HG02571 (cell line): ENCODE measurements around the gene MRGPRE.

Experiments used
- ATAC-seq: cut with Tn5 transposase; IDR thresholded peaks from one replicate; pipeline ENCODE4 v1.9.1; 2021; ENCODE audit warnings: mild to moderate bottlenecking, moderate library complexity; ENCODE audit not compliant: unreplicated experiment

MRGPRE gene

DNA sequence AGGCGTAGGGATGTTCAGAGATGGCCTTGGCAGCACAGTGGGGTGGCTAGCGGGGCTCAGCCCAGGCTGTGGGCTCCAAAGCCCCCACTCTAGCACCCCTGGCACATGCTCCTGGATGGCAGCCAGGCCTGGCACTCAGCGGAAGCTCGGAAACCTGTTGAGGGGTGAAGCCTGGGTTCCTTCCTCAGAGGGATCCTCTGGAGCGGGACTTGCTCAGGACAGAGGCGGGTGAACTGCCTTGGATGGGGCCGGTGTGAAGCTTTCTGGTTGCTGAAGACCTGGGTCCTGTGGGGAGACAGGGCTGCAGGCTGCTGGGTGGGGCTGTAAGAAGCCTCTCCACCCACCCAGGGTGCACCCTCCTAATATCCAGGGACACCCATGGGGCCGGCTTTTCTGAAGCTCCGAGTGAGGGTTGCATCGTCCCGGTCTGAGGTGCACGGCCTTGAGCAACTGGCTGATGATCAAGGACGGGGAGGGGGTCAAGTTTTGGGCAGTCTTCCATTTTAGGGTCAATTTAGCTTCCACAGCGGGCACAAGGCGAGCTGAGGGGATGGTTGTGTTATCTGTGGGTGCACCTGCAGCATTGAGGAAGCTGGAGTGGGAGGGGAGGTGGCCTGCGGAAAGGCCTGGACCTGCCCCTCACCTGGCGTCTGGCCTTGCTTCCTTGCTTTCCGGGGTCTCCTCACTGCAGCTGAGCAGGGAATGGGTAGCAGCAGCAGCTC is 5.2 kb downstream of the MRGPRE start:
- no peak for ATAC-seq

DNA sequence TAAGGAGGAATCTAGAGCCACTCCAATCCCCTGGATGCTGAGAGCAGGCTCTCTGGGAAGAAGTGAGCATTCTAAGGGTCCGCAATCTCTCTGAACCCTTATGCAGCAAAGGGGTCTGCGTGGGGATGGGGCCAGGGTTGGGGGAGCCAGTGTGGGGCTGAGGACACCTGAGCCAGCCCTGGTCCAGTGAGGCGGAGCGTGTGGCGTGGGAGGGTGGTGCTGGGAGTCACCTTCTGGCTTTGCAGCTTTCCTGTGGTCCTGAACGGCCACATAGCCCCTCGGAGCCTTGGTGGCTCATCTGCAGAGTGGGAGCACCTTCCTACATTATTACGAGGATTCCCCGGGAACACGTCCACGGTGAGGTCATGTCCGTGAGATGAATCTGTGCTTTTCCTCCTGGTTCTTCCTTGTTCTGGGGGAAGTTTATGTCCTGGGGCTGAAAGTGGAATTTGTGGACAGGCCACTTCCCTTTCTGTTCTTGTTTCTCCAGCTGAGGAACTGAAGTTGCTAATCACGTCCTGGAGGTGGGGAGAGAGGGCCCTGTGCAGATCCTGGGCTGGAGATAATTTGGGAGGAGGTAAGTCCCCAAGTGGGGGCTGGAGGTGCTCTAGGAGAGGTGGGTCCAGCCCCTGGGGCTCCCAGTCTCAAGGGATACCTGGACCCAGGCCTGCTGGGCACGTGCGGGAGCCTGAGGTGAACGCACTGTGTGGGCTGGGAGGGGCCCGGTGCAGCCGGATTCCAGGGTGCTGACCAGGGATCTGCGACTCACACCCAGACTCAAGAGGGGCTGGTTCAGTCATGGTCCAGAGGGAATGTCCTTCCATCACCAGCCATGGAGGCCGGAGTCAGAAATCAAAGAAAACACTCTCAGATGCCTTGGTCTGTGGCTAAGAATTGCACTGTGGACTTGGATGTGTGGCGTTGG is 6.1 kb downstream of the MRGPRE start:
- ATAC-seq, result no peak

DNA sequence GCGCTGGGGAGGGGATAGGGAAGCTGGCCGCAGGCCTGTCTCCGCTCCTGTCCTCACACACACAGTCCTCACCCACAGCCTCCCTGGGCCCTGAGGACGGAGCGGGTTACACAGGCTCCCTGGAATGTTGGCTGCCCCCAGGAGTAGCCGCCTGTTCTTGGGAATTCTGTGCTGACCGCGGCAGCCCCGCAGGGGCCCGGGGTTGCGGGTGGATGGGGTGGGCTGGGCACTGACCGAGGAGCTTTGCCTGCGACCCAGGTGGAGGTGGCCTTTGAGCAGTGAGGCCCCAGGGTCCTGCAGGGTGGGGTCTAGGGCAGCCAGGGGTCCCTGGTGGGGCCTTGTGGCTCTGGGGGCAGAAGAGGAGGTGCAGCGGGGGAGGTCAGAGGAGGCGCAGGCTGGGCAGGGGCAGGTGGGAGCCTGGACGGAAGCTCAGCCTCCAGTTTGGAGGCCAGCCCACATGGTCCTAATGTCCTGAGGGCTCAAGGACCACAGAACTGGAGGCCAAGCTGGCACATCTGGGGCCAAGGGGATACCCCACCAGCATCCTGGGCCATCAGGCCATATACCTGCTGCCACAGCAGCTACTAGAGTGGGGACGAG is 7.0 kb downstream of the MRGPRE start:
- ATAC-seq, result no peak

DNA sequence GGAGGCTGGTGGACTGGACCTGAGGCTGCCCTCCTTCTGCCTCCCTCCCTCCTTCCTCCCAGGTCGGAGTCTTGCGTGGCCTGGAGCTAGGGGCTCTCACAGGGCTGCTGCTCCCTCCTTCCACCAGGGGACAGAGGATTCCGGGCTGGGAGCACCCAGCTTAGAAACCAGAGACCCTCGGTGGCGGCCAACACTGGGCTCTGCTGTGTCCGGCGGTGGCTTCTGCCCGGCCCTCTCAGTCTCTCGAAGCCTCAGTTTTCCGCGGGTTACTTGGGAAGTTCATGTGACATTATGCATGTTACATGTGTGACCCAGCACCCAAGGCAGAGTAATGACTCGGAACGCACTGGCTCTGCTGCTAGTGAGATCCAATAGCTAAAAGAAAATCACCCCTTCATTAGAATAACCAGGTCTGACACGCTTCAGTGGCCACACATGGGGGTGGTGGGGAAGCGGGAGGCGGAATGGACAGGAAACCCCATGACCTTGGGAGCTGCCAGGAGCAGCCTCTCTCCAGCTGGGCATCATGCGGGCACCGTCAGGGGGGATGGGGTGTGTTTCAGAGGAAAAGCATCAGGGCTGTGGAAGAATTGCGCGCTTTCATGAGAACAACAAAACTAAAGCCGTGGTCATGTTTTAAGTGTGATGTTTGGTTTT is 7.7 kb downstream of the MRGPRE start:
- no peak for ATAC-seq

DNA sequence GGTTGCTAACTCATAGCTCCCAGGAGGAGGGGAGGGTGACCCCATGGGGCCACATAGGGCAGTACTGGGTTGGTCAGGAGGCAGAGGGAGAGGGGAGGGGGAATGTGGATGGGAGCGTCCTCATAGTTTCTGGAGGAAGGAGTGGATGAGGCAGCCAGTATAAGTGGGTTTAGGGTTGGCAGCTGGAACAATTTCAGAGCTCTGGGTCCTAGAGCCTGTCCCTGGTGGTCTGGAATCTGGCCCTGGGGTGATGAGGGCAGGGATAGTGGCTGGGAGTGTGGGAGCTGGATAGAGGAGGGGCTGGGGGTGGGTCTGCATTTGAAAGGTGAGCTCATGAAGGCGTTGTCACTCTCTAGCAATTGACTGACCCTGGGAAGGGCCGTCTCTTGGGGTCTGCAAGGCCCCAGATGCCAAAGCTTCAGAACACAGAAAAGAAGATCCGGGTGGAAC is 8.3 kb downstream of the MRGPRE start:
- ATAC-seq, result no peak

DNA sequence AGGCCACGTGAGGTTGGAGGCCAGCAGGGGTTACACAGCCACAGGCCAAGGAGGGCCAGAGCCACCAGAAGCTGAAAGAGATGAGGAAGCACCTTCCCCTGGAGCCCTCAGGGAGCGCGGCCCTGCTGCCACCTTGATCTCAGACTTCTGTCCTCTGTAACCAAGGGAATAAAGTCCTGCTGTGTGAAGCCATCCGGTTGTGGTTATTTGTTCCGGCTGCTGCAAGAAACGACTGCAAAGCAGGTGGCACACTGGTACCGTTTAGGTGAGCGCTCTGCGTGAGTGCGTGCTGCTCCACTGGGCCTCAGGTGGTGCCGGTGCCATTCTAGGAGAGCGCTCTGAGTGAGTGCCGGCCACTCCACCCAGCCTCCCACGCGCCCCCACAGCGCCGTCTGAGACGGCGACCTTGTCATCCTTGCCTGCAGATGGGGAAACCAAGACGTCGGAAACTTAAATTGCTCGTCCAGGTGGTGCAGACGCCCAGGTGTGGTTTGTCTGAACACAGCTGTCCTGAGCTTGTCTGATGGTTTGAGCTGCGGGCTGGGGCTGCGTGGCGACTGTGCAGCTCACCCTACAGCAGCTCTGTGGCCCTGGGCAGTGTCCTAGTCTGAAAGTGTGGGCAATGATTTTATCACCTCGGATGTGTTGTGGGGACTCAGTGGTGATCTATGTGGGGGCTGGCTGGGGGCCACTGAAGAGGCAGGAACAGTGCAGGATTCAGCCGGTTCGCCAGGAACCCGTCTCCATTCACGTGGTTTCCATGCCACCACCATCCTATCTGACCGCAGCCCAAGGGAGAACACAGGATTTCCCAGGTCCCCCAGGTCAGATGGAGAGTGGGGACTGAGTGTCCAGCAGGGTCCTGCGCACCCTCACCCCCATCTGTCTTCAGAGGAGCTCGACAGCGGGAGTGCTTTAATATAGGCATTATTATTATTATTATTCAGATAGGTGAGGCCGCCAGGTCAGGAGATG is 9.0 kb downstream of the MRGPRE start:
- no peak for ATAC-seq

DNA sequence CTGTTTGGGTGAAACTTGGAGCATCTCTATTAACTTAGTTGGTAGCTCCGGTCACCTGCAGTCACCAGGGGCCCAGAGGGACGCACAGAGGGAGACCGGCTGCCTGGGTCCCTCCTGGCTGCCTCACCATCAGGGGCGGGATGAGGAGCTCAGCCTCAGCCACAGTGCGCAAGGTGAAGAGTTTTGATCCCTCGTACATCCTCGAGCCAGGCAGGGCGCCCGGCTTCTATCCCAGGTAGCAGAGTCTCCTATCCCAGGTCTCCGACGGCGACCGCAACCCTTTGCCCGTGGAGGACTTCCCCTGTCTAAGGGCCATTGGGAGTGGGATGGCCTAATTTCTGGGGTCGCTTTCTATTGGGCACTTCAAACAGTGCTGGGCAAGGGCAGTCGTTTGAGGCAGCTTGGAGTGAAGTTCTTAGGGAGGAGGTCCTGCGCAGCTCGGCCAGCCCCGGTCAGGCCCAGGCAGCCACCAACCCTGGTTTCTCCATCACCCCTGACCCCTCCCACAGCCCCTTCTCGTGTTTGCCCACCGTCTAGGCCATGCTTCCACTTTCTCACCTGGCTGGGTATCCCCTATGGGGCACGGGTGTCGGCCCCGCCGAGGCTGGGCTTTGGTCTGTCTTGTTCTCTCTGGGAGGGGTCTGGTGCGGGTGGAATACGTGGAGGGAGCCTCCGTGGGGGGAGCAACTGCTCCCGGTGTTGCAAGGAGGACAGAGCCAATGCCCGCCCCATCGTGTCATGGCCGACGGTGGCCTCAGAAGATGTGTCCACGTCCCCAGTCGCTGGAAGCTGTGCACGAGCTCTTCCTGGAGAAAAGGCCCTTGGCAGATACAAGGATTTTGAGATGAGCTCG is 10.0 kb downstream of the MRGPRE start:
- ATAC-seq, result no peak

DNA sequence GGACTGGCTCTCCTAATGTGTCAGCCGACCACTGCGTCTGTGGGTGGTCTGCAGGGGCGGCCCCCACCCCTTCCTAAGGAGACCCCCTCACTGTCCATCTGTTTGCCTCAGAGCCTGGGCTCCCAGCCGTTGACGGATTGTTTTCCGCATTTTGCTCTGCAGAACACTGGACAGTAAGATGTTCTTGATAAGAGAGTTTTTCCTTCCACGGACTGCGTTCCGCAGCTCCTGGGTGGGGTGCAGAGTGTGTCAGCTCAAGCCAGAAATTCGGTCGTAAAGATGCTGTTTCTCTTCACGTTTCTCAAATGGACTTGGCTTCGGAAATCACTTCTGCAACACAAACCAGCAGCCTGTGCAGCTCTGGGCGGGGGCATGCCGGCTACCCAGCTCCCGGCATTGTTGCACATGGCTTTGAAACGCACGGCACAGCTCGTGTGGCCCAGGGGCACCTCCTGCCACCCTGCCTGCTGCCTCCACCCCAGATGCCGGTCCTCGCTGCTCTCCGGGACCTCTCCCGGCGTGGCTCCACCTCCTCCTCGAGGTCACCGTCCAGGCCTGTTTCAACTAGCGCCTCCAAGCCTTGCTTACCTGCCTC is 10.7 kb downstream of the MRGPRE start:
- no peak for ATAC-seq

DNA sequence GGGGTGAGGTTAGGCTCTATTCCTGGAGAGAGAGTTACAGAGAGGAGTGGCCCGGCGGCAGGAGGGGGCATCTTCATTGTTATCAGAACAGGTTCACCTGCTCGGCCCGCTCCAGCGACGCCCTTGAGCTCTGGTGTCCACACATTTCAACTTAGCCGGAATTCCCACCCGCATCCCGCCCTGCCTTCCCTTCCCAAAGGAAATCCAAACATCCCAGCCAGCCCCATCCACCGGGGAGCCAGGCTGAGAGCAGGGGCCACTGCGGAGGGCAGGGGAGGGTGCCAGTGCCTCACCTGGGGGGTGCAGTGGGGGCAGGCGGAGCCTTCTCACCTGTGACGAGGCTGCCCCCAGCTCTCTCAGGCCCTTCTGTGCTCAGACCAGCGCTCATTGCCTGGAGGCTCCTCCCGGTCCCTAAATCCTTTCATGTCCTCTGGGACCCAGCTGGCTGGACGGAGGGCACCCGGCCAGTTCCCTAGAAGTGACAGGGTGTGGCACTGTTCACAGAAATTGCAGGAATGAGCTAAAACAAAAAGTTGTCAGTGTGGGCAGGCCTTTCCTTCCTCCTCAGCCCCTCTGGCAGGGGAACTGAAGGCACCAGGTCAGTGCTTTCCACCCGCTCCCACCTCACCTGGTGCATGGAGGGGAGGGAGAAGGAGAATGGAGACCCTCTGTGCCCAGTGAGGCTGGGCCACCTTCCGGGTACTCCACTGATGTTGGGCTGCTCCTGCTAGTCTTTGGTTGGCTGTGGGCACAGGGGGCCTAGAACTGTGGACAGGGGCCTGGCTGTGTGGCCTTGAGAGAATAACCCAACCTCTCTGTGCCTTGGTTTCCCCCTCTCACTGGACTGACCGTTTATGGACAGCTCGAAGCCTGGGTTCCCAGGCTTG is 11.5 kb downstream of the MRGPRE start:
- ATAC-seq, result no peak

DNA sequence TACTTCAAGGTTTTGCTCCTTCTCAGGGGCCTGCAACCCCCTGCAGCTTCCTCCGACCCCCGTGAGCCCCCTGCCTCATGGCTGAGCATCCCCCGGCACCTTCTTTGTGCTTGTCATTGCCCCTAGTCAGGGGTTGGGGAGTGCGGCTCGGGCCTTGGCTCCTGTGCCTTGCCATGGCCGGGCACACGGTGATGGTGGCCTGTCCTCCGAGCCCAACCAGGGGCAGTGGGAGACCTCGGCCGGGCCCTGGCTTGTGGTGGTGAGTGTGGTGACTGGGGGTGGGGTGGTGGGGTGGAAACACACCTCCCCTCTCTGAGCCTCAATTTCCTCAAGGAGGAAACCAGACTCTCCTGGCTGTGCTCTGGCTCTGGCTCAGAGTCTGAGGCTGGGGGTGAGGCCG is 12.1 kb downstream of the MRGPRE start:
- ATAC-seq, result no peak

DNA sequence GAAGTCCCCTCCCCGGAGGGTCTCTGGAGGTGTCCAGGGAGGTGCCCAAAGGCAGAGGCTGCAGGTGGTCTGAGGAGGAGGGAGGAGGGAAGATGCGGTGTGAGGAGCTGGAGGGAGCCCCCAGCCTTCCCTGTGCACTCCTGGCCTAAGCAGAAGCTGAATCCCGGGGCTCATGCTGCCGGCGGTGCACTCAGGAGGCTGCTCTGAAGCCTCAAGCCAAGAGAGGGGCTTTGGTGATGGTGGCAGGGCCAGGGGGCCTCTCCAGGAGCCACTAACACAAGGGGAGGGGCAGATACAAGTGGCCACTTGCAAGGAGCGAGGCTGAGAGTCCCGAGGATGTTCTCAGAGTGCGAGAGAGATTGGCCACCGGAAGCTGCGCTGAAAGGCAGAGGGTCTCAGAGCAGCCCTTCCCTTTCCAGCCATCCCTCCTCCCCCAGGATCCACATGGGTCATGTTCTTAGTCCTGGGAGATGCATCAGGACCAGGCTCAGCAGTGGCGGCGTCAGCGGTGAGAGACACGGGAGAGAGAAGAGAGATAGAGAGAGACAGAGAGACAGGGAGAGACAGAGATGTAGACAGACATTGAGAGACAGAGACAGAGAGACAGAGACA is 12.8 kb downstream of the MRGPRE start:
- no peak for ATAC-seq

DNA sequence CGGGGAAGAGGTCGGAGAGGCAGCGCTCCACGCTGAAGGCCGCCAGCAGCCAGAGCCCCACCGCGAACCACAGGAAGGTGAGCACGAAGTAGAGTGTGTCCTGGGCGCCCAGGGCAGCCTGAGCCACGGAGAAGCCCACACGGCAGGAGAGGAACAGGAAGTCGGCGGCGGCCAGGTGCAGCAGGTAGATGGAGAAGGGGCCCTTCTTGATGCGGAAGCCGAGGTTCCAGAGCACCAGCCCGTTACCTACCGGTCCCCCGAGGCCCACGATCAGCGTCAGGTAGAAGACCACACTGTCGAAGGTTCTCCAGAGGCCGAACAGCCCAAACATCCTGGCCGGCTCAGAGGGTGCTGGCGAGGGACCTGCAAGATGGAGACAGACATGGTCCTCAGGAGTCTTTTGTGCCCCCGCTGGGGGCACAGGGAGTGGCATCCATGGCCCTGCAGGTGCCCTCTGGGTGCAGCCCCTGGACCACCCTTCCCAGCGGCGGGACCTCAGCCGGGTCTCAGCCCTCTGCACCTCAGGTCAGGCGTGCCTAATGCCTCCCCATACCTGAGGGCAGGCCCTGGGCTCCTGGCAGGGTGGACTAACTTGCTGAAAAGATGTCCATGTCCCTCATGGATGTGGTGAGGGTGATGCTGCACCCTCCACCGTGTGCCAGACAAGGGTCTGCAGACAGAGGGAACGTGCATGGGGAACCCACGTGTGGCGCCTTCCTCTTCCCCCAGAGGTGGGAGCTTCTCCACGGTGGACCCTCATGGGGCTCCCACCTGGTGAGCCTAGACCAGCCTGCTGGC is 13.5 kb downstream of the MRGPRE start, which contains the start of gene MRGPRG:
TSS of gene MRGPRG (minus strand) at position 331 of the 798 bp plus-strand sequence. CDS start at position 331, 0 bp downstream.
- ATAC-seq, result no peak

DNA sequence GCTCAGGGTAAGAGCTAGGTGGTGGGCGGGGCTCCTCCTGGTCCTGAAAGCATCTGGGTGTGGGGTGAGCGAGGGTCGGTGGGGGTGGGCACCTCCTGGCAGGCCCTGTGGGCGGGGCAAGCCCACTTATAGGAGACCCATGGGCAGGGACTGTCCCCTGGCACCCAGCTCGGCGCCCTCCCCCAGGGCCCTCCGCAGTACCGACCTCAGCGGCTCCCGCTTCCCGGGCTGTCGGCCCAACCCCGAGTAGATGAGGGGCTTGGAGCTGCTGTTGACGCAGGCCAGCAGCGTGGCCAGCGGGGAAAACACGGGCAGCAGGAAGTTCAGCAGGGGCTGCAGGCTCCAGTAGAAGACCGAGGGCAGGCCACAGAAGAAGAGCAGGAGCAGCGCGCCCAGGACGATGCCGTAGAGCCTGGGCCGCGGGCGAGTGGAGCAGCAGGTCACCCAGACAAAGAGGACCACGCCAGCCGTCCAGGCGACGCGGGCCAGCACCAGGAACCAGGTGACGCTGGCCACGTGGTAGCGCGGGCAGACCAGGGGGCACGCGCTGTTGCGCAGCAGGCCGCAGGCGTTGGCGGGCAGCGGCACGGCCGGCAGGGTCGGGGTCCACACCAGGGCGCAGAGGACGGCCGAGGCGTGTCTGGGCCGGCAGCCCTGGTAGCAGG is 14.3 kb downstream of the MRGPRE start:
- no peak for ATAC-seq

DNA sequence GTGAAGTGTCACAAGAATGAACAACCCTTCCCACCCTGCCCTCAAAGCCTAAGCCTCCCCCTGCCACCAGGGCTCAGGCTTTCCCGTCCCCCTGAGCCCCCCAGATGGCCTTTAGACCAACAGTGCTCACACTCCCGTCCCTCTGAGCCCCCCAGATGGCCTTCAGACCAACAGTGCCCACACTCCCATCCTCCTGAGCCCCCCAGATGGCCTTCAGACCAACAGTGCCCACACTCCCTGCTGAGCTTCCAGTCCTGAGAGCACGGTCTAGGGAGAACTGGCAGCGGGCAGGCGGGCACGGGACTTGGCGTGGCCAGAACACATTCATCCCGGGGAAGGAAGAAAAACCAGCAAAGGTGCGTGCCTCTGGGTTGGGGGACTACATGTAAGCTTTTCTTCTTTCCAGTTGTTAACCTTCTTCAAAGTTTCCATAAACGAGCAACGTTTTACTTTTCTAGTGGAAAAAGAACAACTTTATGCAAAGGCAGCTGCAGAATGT is 16.1 kb downstream of the MRGPRE start:
- ATAC-seq, result no peak

DNA sequence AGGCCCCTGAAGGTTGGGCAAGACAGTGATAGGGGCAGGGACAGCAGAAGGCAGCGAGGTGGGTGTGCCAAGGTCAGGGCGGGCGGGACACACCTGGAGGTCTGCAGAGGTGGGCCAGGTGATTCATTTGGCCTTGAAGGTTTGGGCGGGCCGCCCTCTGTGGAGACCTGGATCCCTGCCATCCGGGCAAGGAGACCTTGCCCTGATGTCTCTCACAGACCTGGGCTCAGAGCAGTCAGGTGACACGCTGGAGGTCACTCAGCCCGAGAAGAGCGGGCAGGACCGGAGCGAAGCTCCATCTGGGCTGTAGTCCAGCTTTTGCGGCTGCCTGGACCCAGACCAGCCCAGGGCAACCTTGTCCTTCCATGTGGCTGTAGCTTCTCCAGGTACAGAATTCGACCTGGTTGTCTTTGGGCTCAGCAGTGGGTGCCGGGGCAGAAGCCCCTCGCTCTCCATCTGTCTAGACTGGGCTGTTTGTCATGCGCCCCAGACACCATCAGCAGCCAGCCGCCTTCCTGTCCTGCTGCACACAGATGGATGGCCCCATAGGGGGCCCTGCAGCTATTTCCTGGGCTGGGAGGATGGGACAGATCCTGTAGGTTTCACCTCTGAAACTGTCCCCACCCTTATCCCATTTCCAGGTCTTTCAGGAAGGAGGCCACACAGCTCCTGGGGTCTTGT is 16.7 kb downstream of the MRGPRE start:
- ATAC-seq, result no peak
